Measurements from ENCODE around the gene ZNF438. TPM values are rescaled to one million over a fixed set of nuclear protein-coding genes. Genes with fewer than 3 reads are reported as not detected.
A peak's percentile ranks its signal among the peaks of the same experiment; 100 is the strongest.
"Not testable (repeated sequence)": the region's sequence is repeated elsewhere in the genome, so short reads cannot be mapped to it uniquely, and the experiment has no call there.

ZNF438 gene
- total and polyA plus RNA-seq, 5 experiments from 2014 or later: 2.3 to 6.0 (median 4.4) TPM

- Mint-ChIP-seq H3K4me1 (peaks cover 0 to 7% (median 2%) of the 10 kb centered on the region in 4 donors), H3K36me3 (peaks cover 4 to 7% (median 5%) of the 10 kb centered on the region in 3 donors), H3K9me3 (peaks cover 0 to 8% (median 2%) of the 10 kb centered on the region in 9 donors), H3K27me3 (no peaks in the 10 kb centered on the region), H3K27ac (no peak overlapping the region), H3K4me3 (no peak overlapping the region)
- no peak for ATAC-seq
- DNase-seq: no peak
- POLR2A ChIA-PET: interaction anchor here (0.5 kb wide), 1 partner anchor 96 kb away, joined by 3 read pairs; no protein-coding TSS in a partner anchor
These were observed 44.2 kb downstream of the ZNF438 start for GRCh38 chr10:30987463-30987862.

GRCh38 chr10:30986053-30986555, 45.6 kb downstream of the ZNF438 start:
- no peak for DNase-seq
- Mint-ChIP-seq H3K4me1 (peaks cover 0 to 7% (median under 1%) of the 10 kb centered on the region in 4 donors), H3K27me3 (no peaks in the 10 kb centered on the region), H3K4me3 (no peak overlapping the region), H3K36me3 (peaks cover 4 to 7% (median 5%) of the 10 kb centered on the region in 3 donors), H3K9me3 (peaks cover 0 to 8% (median 2%) of the 10 kb centered on the region in 9 donors), H3K27ac (no peak overlapping the region)
- POLR2A ChIA-PET: no interaction called here
- ATAC-seq: no peak

GRCh38 chr10:30985512-30985911, 46.2 kb downstream of the ZNF438 start:
- no peaks in the 10 kb centered on the region for H3K27me3 Mint-ChIP-seq
- no peak for DNase-seq
- peaks cover 0 to 7% (median under 1%) of the 10 kb centered on the region in 4 donors for H3K4me1 Mint-ChIP-seq
- H3K36me3 Mint-ChIP-seq: peaks cover 8 to 13% (median 10%) of the 10 kb centered on the region in 3 donors
- no peak overlapping the region for H3K27ac Mint-ChIP-seq
- ATAC-seq: no peak
- POLR2A ChIA-PET: no interaction called here
- H3K9me3 Mint-ChIP-seq: peaks cover 0 to 8% (median 2%) of the 10 kb centered on the region in 9 donors
- no peak overlapping the region for H3K4me3 Mint-ChIP-seq

GRCh38 chr10:30984563-30985328, 46.9 kb downstream of the ZNF438 start:
- no peak for DNase-seq
- Mint-ChIP-seq H3K9me3 (peaks cover 0 to 8% (median 2%) of the 10 kb centered on the region in 9 donors), H3K36me3 (peaks cover 13 to 19% (median 18%) of the 10 kb centered on the region in 3 donors), H3K27ac (no peak overlapping the region), H3K27me3 (no peaks in the 10 kb centered on the region), H3K4me3 (no peak overlapping the region), H3K4me1 (peaks cover 0 to 7% (median under 1%) of the 10 kb centered on the region in 4 donors)
- POLR2A ChIA-PET: no interaction called here
- ATAC-seq: no peak

- H3K4me3 Mint-ChIP-seq, H3K27me3 Mint-ChIP-seq, ATAC-seq, H3K9me3 Mint-ChIP-seq, DNase-seq, POLR2A ChIA-PET, H3K4me1 Mint-ChIP-seq: not testable (repeated sequence)
- Mint-ChIP-seq H3K36me3 (peaks cover 16 to 28% (median 24%) of the 10 kb centered on the region in 3 donors), H3K27ac (peak overlapping the region in 2 of 10 donors; percentile 26 to 47)
These were observed 48.5 kb downstream of the ZNF438 start for GRCh38 chr10:30983209-30983608.

- POLR2A ChIA-PET: no interaction called here
- Mint-ChIP-seq H3K36me3 (peaks cover 16 to 28% (median 24%) of the 10 kb centered on the region in 3 donors), H3K4me1 (peaks cover 0 to 7% (median under 1%) of the 10 kb centered on the region in 4 donors), H3K4me3 (no peak overlapping the region), H3K9me3 (peaks cover 0 to 8% (median 2%) of the 10 kb centered on the region in 9 donors), H3K27me3 (no peaks in the 10 kb centered on the region), H3K27ac (no peak overlapping the region)
- no peak for DNase-seq
- no peak for ATAC-seq
These were observed 50.6 kb downstream of the ZNF438 start for GRCh38 chr10:30980951-30981616.

DNA sequence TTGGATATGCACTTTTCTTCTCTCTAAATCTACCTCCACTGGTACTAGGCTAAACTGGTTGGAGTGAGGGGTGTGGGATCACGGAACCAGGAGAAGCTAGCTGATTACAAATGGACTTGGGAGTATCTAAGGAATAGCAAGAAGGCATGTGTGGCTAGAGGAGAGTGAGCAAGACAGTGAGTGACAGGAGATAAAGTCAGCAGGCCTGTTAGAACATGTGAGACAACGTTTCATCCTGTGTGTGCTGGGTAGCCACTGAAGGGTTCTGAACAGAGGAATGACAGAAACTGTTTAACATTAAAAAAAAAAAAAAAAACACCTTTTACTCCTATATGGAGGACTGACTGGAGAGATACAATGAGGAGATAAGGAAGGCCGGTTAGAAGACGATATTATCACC, 51.7 kb downstream of the ZNF438 start:
- POLR2A ChIA-PET: interaction anchor here (0.6 kb wide), 1 partner anchor 1466 kb away, joined by 3 read pairs; no protein-coding TSS in a partner anchor
- no peaks in the 10 kb centered on the region for H3K27me3 Mint-ChIP-seq
- no peak for ATAC-seq

DNA sequence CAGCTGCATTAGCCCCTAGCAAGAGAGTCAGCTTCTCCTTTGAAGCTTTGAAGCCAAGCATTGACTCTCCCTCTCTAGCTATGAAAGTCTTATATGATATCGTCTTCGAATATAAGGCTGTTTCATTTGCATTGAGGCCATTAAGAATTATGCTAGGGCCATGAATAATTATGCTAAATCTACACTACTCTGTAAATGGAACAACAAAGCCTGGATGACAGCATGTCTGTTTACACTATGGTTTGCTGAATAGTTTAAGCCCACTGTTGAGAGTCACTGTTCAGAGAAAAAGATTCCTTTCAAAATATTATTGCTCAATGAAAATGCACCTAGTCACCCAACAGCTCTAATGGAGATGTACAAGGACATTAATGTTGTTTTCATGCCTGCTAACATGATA, 52.8 kb downstream of the ZNF438 start:
- no peak for DNase-seq
- Mint-ChIP-seq H3K9me3 (peaks cover 0 to 8% (median 2%) of the 10 kb centered on the region in 9 donors), H3K27me3 (no peaks in the 10 kb centered on the region), H3K36me3 (peaks cover 16 to 32% (median 24%) of the 10 kb centered on the region in 3 donors), H3K4me3 (no peak overlapping the region), H3K27ac (no peak overlapping the region), H3K4me1 (peaks cover 0 to 10% (median under 1%) of the 10 kb centered on the region in 4 donors)
- ATAC-seq: no peak
- POLR2A ChIA-PET: no interaction called here

More for the DNA sequence above, 51.7 kb downstream of the ZNF438 start:
- Mint-ChIP-seq H3K36me3 (peaks cover 16 to 30% (median 24%) of the 10 kb centered on the region in 3 donors), H3K4me3 (no peak overlapping the region), H3K27ac (peak overlapping the region in 1 of 10 donors; percentile 38), H3K9me3 (peaks cover 0 to 8% (median 2%) of the 10 kb centered on the region in 9 donors), H3K4me1 (peaks cover 0 to 9% (median under 1%) of the 10 kb centered on the region in 4 donors)
- DNase-seq: no peak

DNA sequence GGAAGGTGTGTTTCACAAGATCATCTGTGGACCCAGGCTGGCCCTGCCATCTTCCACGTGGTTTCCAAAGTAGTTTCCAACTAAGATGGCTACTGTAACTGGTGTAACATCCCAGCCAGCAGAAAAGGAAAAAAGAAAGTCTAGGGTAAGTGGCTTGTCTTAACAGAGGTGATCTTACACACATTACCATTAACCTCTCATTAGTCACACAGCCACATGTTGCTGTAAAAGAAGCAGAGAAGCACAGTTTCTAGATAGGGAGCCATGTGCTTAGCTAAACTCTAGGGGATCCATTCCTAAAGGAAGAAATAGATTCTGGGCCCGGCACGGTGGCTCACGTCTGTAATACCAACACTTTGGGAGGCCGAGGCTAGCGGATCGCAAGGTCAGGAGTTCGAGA, 54.3 kb downstream of the ZNF438 start:
- H3K4me3 Mint-ChIP-seq: no peak overlapping the region
- DNase-seq: no peak
- peaks cover 16 to 26% (median 18%) of the 10 kb centered on the region in 3 donors for H3K36me3 Mint-ChIP-seq
- H3K9me3 Mint-ChIP-seq: peaks cover 0 to 4% (median 0%) of the 10 kb centered on the region in 9 donors
- H3K27me3 Mint-ChIP-seq: no peaks in the 10 kb centered on the region
- H3K27ac Mint-ChIP-seq: no peak overlapping the region
- peaks cover 0 to 3% (median 0%) of the 10 kb centered on the region in 4 donors for H3K4me1 Mint-ChIP-seq
- ATAC-seq: no peak
- POLR2A ChIA-PET: no interaction called here

DNA sequence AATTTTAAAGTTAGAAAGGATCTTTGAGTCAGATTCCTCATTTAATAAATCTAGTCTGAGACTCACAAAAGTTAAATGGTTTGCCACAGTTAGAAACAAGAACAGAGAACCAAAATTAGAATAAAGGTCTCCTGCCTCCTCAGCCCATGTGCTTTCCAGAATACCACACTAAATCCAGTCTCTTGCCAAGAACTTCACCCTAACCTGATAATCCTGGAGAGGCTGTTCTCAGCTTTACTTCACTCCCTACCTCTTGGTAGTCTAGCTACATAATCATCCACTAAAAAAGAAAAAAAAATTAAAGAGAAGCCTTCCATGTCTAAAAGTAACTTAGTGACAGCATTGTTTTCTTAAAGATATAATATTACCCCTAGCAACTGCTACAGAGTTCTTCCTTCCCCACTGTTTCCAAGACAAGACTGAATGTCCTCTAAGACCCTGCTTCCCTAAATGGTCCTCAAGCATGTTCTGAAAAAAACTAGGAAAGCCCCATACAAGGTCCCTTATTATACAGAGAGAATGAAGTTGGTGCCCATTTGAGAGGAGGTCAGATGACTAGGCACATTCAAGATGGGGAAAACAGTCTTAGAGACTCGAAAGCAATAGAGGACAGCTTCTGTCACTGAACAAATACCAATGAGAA, 56.8 kb downstream of the ZNF438 start:
- Mint-ChIP-seq H3K4me3 (no peak overlapping the region), H3K36me3 (peaks cover 7 to 16% (median 7%) of the 10 kb centered on the region in 3 donors), H3K27ac (peak overlapping the region in 2 of 10 donors; percentile 15 to 22), H3K27me3 (no peaks in the 10 kb centered on the region), H3K4me1 (peaks cover 0 to 3% (median under 1%) of the 10 kb centered on the region in 4 donors), H3K9me3 (peaks cover 0 to 3% (median 0%) of the 10 kb centered on the region in 9 donors)
- ATAC-seq (no peak), DNase-seq (no peak)
- POLR2A ChIA-PET: no interaction called here

DNA sequence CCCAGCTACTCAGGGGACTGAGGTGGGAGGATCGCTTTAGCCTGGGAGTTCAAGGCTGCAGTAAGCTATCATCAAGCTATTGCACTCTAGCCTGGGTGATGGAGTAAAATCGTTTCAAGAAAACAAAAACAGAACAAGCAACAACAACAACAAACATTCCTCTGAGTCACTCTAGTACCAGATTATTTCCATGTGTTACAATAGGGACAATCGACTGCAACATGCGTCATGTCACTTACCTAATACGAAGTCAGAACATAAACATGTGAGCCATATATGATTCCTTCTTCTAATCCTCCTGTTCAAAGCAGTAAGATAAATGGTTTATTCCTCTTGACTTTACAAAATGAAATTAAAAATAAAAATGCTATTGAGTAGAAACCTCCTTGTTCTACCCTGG, 57.3 kb downstream of the ZNF438 start:
- peaks cover 0 to 3% (median 1%) of the 10 kb centered on the region in 4 donors for H3K4me1 Mint-ChIP-seq
- no peak for ATAC-seq
- no peaks in the 10 kb centered on the region for H3K9me3 Mint-ChIP-seq
- no peak for DNase-seq
- POLR2A ChIA-PET: no interaction called here
- H3K36me3 Mint-ChIP-seq: peaks cover 2 to 10% (median 4%) of the 10 kb centered on the region in 3 donors
- no peak overlapping the region for H3K27ac Mint-ChIP-seq
- H3K4me3 Mint-ChIP-seq: no peak overlapping the region
- H3K27me3 Mint-ChIP-seq: no peaks in the 10 kb centered on the region

DNA sequence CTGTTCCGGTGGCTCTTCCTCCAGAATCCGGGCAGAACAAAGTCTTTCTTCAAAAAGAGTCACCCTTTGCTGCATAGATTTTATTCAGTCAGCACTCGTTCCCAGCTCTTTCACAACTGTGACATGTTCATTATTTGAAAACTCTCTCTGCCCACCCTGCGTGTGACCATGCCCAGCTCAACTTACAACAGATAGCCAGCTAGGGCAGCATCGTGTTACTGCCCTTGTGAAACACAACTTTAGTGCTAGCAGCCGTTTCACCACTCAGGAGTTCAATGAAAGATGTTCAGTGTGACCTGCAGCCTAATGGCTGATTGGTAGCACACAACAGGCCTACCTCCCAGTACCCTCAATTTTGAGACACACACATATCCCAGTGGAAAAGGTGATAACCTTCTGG, 57.9 kb downstream of the ZNF438 start:
- Mint-ChIP-seq H3K27ac (peak overlapping the region in 1 of 10 donors; percentile 47), H3K27me3 (no peaks in the 10 kb centered on the region), H3K4me1 (peaks cover 0 to 3% (median 1%) of the 10 kb centered on the region in 4 donors), H3K4me3 (no peak overlapping the region), H3K36me3 (peaks cover 0 to 6% (median 4%) of the 10 kb centered on the region in 3 donors), H3K9me3 (no peaks in the 10 kb centered on the region)
- POLR2A ChIA-PET: no interaction called here
- DNase-seq (no peak), ATAC-seq (no peak)

Measured in naive thymus-derived CD8-positive, alpha-beta T cell (primary cell).